ENCODE data around the gene TEDDM1.
"Not testable (repeated sequence)": the region's sequence is repeated elsewhere in the genome, so short reads cannot be mapped to it uniquely, and the experiment has no call there.

DNA sequence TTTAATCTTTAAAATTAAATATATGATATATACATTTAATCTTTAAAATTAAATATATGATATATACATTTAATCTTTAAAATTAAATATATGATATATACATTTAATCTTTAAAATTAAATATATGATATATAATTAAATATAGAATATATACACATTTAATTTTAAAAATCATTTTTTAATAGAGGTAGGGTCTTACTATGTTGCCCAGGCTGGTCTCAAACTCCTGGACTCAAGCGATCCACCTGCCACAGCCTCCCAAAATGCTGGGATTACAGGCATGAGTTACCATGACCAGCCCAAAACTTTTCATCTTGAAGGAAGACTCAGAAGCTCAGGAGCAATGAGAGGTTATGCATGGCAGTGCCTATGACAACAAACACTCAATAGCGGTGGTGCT, 46.7 kb upstream of the TEDDM1 start:
- TF ChIP-seq, protein P1, sequence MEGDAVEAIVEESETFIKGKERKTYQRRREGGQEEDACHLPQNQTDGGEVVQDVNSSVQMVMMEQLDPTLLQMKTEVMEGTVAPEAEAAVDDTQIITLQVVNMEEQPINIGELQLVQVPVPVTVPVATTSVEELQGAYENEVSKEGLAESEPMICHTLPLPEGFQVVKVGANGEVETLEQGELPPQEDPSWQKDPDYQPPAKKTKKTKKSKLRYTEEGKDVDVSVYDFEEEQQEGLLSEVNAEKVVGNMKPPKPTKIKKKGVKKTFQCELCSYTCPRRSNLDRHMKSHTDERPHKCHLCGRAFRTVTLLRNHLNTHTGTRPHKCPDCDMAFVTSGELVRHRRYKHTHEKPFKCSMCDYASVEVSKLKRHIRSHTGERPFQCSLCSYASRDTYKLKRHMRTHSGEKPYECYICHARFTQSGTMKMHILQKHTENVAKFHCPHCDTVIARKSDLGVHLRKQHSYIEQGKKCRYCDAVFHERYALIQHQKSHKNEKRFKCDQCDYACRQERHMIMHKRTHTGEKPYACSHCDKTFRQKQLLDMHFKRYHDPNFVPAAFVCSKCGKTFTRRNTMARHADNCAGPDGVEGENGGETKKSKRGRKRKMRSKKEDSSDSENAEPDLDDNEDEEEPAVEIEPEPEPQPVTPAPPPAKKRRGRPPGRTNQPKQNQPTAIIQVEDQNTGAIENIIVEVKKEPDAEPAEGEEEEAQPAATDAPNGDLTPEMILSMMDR (conservative IDR thresholded peaks at IDR 0.05; ENCODE audit: low read depth in 2 of 2), result not testable (repeated sequence)
- TF ChIP-seq EZH2 (IDR thresholded peaks at IDR 0.05; ENCODE audit: low read depth, unreplicated experiment); ZNF331 (CRISPR knock-in tag; IDR thresholded peaks at IDR 0.05; ENCODE audit: low read depth); POLR2AphosphoS5 (IDR thresholded peaks at IDR 0.05; ENCODE audit: low read depth); JUNB (IDR thresholded peaks at IDR 0.05; ENCODE audit: unreplicated experiment); CREB1 (CRISPR knock-in tag; IDR thresholded peaks at IDR 0.05; ENCODE audit: low read depth); EZH2phosphoT487 (IDR thresholded peaks at IDR 0.05; ENCODE audit: unreplicated experiment); STAT1 (IDR thresholded peaks at IDR 0.05; ENCODE audit: unreplicated experiment); ZNF114 (CRISPR knock-in tag; IDR thresholded peaks at IDR 0.05): not testable (repeated sequence)
- TF ChIP-seq, protein P2, sequence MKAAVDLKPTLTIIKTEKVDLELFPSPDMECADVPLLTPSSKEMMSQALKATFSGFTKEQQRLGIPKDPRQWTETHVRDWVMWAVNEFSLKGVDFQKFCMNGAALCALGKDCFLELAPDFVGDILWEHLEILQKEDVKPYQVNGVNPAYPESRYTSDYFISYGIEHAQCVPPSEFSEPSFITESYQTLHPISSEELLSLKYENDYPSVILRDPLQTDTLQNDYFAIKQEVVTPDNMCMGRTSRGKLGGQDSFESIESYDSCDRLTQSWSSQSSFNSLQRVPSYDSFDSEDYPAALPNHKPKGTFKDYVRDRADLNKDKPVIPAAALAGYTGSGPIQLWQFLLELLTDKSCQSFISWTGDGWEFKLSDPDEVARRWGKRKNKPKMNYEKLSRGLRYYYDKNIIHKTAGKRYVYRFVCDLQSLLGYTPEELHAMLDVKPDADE (IDR thresholded peaks at IDR 0.05), result not testable (repeated sequence)
- TF ChIP-seq, protein P3, sequence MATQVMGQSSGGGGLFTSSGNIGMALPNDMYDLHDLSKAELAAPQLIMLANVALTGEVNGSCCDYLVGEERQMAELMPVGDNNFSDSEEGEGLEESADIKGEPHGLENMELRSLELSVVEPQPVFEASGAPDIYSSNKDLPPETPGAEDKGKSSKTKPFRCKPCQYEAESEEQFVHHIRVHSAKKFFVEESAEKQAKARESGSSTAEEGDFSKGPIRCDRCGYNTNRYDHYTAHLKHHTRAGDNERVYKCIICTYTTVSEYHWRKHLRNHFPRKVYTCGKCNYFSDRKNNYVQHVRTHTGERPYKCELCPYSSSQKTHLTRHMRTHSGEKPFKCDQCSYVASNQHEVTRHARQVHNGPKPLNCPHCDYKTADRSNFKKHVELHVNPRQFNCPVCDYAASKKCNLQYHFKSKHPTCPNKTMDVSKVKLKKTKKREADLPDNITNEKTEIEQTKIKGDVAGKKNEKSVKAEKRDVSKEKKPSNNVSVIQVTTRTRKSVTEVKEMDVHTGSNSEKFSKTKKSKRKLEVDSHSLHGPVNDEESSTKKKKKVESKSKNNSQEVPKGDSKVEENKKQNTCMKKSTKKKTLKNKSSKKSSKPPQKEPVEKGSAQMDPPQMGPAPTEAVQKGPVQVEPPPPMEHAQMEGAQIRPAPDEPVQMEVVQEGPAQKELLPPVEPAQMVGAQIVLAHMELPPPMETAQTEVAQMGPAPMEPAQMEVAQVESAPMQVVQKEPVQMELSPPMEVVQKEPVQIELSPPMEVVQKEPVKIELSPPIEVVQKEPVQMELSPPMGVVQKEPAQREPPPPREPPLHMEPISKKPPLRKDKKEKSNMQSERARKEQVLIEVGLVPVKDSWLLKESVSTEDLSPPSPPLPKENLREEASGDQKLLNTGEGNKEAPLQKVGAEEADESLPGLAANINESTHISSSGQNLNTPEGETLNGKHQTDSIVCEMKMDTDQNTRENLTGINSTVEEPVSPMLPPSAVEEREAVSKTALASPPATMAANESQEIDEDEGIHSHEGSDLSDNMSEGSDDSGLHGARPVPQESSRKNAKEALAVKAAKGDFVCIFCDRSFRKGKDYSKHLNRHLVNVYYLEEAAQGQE (IDR thresholded peaks at IDR 0.05; ENCODE audit: unreplicated experiment), result not testable (repeated sequence)

All from GM23338 (cell line).